OCI-M2 (cell line): ENCODE data around the gene DNAJC27.

Experiments
- DNase-seq: peaks from one replicate; lab custom pipeline; 2025; ENCODE audit not compliant: unreplicated experiment; lab: John Stamatoyannopoulos, UW

The DNAJC27 gene

GRCh38 chr2:24970483-24971285 lies 1.1 kb downstream of the DNAJC27 start:
- DNase-seq, result no peak

- no peak for DNase-seq
Observed at GRCh38 chr2:24969784-24970183, 2.0 kb downstream of the DNAJC27 start.

- DNase-seq, result no peak
Observed at GRCh38 chr2:24961903-24962302, 9.9 kb downstream of the DNAJC27 start.

GRCh38 chr2:24959761-24960160 lies 12.0 kb downstream of the DNAJC27 start:
- DNase-seq, result no peak

- no peak for DNase-seq
Observed at GRCh38 chr2:24958411-24958935, 13.3 kb downstream of the DNAJC27 start.

GRCh38 chr2:24957976-24958375 lies 13.8 kb downstream of the DNAJC27 start:
- no peak for DNase-seq

- DNase-seq, result no peak
Observed at GRCh38 chr2:24957221-24957620, 14.5 kb downstream of the DNAJC27 start.

- no peak for DNase-seq
Observed at GRCh38 chr2:24955921-24956320, 15.8 kb downstream of the DNAJC27 start.

GRCh38 chr2:24955232-24955631 lies 16.5 kb downstream of the DNAJC27 start:
- DNase-seq, result no peak

GRCh38 chr2:24950102-24950501 lies 21.7 kb downstream of the DNAJC27 start:
- DNase-seq, result no peak

GRCh38 chr2:24948506-24948905 lies 23.2 kb downstream of the DNAJC27 start:
- DNase-seq, result no peak

GRCh38 chr2:24947561-24948157 lies 24.1 kb downstream of the DNAJC27 start:
- DNase-seq, result no peak

- no peak for DNase-seq
Observed at GRCh38 chr2:24945907-24946306, 25.8 kb downstream of the DNAJC27 start.

GRCh38 chr2:24943427-24944053 lies 28.2 kb downstream of the DNAJC27 start:
- no peak for DNase-seq

- DNase-seq, result no peak
Observed at GRCh38 chr2:24939353-24939752, 32.4 kb downstream of the DNAJC27 start.

GRCh38 chr2:24937236-24937635 lies 34.5 kb downstream of the DNAJC27 start:
- DNase-seq, result no peak

GRCh38 chr2:24935145-24935544 lies 36.6 kb downstream of the DNAJC27 start:
- DNase-seq, result no peak

- DNase-seq, result no peak
Observed at GRCh38 chr2:24932715-24933114, 39.0 kb downstream of the DNAJC27 start.

GRCh38 chr2:24930768-24931167 lies 41.0 kb downstream of the DNAJC27 start:
- DNase-seq, result no peak

GRCh38 chr2:24929230-24929629 lies 42.5 kb downstream of the DNAJC27 start:
- no peak for DNase-seq

- no peak for DNase-seq
Observed at GRCh38 chr2:24928036-24928435, 43.7 kb downstream of the DNAJC27 start.
